Activated CD8-positive, alpha-beta memory T cell treated with anti-CD3 and anti-CD28 coated beads for 48 hours (primary cell): ENCODE results near the gene HS3ST3A1.
"Not testable (repeated sequence)": the region's sequence is repeated elsewhere in the genome, so short reads cannot be mapped to it uniquely, and the experiment has no call there.

Experiments
- DNase-seq, 3 experiments: peaks; one replicate each; pipeline ENCODE4 v3.0.0-alpha.2; 2020; ENCODE audit warnings: low read depth in 2 of 3, low spot score in 2 of 3

The HS3ST3A1 gene

DNA sequence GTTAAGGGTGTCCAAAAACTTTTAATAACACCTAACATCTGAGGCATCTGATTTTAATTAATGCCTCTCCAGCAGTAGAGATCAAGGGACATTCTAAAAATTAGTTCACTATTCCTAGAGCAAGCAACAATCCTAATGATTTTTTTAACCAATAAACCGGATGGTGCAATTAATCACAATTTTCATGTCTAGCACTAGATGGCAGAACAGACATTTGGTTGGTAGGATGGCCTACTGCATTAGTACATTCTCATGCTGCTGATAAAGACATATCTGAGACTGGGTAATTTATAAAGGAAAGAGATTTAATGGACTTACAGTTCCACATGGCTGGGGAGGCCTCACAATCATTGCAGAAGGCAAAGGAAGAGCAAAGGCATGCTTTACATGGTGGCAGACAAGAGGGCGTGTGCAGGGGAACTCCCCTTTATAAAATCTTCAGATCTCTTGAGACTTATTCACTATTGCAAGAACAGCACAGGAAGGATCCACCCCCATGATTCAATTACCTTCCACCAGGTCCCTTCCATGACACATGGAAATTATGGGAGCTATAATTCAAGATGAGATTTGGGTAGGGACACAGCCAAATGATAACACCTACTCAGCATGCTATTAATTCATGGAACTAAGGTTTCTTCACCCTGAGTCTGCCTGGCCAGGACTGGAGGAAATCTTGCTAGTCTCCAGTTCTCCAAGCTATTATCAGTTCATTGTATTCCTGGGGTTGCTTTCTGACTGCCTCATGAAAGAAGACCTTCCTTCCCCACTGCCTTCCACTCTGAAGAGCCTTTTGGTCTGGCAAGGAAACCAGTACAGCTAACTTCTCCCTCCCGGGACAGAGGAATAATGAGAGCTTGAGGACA is 24.8 kb downstream of the HS3ST3A1 start:
- DNase-seq = no peak

DNA sequence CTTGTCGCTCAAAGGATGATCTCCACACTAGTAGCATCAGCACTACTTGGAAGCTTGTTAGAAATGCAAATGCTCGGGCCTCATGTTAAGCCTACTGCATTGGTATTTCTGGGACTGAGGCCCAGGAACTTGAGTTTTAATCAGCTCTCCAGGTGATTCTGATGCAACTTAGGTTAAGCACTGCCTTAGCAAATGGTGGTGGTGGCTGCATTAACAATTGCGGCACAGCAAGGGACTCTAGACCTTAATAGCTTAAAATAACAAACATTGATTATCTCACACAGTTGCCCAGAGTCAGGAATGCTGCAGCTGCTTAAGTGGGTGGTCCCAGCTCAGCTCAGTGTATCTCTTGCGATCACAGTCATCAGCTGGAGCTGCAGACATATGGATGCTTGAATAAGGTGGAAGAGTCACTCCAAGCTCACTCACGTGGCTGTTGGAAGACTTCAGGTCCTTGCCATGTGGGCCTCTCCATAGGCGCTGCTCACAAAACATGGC is 25.8 kb downstream of the HS3ST3A1 start:
- no peak for DNase-seq

DNA sequence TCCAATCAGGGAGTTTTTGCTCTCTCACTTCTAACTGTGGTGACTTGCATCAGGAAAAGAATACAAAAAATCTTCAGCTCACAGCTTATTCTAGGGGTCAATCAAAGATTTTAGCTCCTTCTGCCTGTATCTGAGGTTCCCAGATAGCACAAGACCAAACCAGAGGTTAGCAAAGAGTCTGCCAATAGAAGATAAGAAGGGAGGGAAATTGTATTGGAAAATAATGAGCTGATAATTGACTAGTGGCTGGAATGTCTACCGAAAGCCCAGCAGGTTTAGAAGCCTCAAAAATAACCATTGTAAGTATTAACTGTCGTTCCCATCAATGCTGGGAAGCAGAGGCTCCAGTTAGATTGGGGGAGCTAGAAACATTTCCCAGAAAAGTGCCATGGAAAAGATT is 26.3 kb downstream of the HS3ST3A1 start:
- no peak for DNase-seq

DNA sequence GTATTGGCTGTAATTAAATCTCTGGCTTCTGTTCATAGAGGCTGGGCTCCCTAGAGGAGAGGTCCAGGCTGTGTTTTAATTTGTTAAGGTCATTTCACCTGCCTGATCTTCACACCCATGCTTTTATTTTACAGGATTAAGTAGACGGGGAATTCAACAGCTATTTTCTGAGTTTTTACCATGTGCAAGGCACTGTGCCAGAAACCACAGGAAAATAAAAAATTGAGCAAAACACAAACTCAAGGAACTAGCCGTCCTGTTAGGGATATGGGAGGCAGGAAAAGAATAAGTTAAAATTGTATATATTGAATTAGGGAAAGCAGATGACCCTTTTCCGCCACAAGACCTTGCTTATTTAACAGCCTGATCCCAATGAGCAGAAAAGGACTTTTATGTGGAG is 29.1 kb downstream of the HS3ST3A1 start:
- DNase-seq = no peak

DNA sequence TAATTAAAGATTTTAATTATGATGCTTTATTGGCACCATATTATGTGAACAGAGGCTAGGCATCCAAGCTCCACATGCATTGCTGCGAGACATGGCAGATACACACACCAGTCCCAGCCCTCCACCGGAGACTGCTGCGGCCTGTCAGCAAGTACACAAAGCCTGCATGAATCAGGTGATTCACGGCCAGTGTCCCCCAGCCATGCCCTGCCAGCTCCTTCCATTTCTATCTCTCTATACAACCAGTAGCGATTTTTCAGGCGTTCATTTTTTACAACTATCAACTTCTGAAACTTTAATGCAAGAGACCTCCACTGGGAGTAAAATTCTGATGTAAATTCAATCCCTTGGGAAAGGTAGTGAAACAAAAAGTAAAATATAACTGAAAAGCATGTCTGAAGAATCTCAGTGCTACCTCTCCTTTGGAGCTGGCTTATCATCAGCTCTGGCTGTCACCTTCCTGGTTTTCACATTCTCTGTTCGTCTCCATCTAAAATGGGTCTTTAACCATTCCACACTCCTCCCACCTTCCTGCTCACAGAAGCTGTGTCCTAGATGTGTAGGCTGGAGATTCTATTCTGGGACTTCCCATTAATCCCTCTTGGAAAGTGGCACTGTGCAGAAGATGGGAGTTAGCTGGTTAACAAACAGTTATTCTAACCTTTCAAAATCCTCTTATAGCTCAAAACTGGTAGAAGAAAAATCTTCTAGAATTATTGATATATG is 32.2 kb downstream of the HS3ST3A1 start:
- DNase-seq = no peak

DNA sequence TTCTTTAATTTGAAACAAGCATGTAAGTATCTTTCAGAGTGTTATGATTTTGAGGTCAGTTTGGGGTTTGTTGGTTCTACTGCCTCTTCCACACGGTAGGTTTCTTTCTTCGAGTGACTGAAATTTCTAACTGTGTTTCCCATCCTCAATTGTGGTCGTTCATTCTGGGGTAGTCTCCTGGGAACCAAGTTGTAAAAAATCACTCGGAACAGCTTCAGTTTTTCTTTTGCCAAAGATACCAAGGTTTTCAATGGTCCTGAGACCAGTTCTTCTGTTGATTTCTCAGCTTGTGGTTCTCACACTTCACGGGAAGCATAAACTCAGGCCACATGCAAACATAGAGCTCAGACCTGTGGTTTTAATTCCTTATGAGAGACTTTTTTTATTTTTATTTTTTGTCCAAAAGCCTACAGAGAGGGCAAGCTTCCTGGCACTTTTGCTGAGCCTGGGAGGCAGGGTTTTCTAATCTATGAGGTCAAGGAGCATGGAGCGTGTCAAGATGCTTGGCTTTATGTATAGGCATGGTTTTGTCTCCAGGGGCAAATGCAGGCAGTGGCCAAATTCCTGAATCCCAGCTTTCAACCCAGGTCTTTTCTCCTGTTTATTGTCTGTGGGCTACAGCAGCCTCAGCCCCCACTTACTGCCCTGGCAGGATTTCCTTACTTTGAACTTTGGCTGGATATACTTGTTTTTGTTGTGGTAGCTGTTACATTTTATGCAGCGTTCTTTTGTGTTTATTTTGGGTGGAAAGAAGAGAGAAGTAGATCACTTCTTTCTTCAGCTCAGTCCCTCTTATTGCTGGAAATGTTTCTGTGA is 32.9 kb downstream of the HS3ST3A1 start:
- no peak for DNase-seq

DNA sequence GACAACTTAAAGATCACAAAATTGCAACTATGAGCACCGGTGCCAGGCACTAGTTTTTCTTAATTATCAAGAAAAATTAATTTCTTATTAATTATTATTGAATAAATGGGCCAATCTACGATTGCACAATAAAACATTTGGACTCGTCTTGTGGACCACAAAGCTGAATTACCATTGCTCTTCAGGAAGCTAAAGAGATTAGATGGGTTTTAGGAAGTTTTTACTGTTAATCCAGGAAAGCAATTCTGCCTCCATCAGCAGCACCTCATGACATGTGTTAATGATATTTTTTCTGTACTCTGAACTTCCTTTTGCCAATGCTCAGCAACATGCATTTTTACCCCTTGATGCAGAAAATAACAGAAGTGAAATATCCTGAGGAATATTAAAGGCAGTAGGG is 37.9 kb downstream of the HS3ST3A1 start:
- no peak for DNase-seq

DNA sequence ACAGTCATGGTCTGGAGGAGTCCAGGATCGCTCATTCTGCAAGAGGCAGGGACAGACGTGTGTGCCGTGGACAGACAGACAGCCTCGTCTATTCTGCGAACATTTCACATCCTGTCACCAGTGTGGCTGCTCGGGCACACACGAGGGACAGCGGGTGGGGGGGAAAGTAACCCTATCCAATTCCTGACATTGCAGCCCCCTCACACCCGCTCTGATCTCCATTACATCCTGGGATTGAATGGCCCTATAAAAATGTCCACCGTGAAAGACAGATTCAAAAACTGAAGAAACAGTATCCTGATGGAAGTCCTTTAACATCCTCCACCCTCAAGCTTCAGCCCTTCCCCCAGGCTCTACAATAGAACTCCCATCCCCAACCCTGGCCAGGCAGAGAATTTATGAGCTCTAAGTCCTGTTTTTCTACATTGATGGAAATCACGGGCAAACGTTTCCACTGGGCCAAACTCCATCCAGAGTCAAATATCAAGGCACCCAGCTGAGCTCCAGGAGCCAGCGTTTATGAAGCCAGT is 39.4 kb downstream of the HS3ST3A1 start:
- DNase-seq = no peak

DNA sequence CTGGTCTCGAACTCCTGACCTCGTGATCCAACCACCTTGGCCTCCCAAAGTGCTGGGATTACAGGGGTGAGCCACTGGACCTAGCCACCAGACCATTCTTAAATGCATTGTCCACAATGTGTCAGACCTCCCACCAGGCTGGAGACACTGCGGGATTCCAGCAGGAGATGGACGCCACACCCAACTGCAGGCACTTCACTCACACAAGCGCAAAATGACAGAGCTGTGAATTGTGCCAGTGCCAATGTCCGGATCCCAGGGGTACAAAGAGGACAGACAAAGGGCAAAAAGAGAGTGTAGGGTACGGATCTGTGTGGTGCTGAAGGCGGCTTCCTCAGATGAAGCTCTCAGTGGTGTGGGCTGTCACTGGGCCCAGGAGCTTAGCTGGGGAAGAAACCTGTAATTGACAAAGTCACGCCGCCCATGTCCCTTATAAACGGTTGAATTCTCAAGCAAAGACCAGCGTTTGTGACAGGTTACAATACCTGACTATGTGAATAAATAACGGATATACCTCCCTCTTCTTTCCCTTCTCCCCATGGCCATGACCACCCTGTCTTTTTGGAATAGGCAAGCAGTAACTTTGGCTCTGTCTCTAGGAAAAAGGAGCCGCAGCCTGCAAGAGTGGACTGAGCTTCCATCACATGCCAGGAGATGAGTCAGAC is 40.0 kb downstream of the HS3ST3A1 start:
- no peak for DNase-seq

DNA sequence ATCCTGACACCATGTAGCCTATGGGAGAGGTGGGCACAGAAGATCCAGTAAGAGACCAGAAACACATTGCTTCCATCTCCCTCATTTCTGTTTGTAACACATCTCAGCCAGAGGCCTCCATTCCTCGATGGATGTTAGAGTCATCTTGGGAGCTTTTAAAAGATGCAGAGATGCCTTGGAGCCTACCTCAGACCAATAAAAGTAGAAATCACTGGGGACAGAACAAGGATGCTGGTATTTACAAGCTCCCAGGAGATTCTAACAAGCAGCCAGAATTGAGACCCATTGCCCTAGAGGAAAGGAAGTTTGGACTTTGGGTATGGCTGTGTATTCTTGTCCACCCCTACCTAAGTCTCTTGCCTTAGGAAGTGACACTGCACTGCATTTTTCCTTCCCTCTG is 40.8 kb downstream of the HS3ST3A1 start:
- DNase-seq = no peak

DNA sequence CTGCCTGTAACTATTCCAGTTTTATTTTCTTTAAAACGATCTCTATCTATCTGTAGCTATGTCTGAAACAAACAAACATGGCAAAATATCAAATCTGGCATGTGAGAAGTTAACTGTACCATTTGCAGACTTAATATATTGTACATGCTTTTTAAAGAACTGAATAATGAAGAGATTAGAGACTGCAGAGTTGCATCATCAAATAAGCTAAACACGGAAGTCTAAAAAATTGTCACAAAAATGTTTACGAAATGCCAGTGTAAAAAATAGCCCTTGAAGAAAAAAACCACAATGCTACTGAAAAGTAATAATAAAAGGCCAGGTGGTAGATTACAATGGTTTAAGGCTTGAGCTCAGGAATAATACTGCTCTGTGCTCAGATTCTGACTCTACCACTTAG is 43.1 kb downstream of the HS3ST3A1 start:
- DNase-seq = no peak

DNA sequence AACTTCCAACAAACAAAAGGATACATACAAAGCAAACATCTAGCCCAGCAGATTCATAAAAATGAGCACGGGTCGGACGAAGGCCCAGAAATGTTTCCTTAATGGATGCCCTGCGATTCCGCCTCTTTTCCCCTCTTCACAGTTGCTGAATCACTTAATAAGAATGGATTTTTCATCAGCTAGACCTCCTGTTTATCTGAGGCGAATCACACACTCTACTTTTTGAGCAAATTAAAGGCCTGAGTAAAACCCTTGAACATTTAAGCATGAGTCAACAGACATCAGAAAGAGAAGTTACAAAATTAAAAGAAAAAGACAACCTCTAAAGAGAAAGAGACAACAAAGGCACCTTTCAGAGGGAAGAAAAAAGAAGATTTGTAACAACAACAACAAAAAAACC is 44.7 kb downstream of the HS3ST3A1 start:
- no peak for DNase-seq

DNA sequence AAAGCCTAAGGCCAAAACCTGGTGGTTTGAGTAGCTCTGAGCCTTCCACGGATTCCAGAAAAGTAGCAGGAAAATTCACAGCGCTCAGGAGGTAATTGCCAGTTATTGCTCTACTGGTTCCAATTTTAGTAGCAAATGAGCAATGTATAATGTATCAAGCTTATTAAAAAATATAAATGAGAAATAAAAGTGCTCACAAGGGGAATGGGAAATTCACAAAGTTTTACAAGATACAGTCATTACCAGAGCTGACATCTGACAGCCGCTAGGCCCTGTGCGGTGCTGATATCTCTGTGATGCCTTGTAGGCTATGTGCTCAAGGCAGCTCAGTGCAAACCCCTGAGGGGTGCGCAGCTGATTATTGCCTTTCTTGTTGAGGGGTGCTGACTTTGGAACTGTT is 47.5 kb downstream of the HS3ST3A1 start:
- no peak for DNase-seq

DNA sequence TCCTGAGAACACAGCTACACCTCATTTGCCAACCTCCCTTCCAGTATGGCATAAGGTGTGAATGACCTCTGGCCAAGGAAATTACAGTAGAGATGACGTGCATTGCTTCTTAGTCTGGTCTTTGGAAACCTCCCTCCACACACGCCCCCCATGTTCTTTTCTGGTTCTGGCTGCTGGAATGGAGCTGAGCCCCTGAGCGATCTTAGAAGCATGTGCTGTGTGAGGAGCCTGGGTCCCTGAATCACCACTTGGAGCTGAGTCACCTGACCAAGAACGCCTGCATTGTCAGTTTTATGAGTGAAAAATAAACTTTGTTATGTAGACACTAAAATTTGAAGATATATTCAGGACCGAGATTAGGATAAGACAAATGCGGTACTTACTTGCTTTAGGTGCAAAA is 51.4 kb downstream of the HS3ST3A1 start:
- DNase-seq = no peak

DNA sequence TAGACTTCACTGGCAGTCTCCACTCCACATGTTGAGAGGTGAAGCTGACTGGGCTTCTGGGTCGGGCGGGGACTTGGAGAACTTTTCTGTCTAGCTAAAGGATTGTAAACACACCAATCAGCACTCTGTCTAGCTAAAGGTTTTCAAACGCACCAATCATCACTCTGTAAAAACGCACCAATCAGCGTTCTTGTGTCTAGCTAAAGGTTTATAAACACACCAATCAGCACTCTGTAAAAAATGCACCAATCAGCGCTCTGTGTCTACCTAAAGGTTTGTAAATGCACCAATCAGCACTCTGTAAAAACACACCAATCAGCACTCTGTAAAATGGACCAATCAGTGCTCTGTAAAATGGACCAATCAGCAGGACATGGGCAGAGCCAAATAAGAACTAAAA is 53.2 kb downstream of the HS3ST3A1 start:
- not testable (repeated sequence) for DNase-seq

DNA sequence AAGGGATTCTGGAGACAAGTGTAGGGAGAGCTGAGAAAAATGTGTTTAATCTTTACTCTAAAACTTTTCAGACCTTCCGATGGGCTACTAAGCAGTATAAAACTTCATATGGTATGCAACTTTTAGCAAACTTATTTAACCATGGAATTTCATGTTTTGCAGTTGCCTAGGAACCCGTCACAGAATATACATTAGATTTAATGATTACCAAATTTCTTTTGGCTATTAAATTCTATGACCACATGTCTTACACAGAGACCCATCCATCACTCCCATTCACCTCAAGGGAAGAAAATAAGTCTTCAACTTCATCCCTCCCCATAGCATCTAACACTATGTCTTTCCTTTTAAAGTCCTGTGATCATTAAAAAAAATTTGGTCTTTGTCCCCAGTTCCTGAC is 54.9 kb downstream of the HS3ST3A1 start:
- no peak for DNase-seq

DNA sequence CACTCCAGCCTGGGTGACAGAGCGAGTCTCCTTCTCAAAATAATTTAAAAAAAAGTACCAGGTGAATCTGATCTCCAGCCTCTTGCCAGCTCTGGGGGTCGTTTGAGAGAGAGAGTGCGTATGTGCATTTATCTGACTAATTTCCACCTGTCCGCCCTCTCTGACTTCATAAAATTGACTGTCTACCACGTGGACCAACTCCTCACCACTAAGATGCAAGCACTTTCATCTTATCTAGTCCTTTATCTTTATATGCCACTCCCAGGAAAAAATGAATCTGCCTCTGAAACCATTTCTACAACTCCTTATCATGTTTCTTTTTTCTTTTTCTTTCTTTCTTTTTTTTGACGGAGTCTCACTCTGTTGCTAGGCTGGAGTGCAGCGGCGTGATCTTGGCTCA is 55.8 kb downstream of the HS3ST3A1 start:
- DNase-seq = no peak

DNA sequence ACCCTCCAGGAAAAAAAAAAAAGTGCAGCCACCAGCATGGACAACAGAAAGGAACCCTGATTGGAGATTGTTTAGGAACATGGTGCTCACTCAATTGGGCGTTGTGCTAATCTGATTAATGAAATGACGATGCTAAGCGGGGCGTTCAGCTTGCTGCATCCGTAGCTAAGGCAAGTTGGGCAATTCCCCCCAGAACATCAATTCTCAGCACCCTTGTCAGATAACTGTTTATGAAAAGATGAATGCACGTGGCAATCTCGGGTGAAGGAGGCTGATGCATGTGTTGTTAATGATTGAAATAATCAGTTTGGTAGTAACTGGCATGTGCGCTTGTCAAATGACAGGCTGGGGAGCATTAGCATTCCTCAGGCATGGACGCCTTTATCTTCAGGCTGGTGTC is 57.0 kb downstream of the HS3ST3A1 start:
- no peak for DNase-seq

DNA sequence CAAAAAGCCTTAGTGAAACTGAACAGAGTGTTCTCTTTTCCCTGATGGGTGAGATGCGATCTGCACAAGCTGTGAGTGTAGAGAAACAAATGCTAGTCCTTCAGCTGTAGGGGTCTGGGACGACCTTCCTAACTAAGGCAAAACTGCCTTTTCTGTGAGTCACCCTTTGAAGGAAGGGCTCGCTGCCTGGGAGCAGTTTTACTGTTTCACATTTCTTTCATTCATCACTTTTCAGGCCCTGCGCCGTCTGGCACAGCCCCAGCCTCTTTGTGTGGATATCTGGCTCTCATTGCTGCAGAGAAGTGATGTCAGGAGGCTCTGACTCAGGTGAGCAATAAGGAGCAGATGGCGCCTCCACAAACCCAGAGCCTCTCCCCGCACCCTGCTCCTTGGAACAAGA is 57.4 kb downstream of the HS3ST3A1 start:
- no peak for DNase-seq

DNA sequence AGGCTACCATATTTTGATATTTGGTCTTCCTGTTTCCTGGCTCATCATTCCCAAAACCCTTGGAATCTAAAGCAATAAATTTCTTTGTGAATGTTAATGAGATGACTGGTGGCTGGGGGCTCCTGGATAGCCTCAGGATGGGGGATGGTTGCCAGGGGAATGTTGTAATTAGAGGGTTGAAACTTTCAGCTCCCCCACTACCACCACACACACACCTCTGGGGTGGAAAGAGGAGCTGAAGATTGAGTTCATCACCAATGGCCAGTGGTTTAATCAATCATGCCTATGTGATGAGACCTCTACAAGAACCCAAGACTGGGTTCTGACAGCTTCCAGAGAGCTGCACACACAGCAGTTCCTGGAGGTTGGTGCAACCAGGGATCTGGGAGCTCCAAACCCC is 59.1 kb downstream of the HS3ST3A1 start:
- no peak for DNase-seq

DNA sequence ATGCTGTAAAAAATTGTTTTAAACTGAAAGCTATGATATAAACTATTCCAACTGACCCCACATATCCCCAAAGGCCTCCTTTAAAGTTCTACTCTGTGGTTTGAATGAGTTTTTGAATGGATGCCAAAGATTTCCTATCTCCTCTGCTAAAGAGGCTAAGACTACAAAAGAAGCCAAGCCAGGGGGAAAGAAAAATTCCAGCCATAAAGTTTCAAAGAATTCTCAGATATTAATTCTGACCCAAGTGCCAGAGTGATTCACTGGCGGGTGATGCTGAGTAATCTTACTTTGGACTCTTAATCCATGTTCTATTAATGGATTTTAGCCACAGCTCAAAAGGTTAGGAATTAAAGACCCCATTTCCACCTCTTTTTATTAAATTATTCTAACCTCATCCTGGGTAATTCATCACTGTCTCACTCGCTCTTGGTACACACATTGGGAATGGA is 60.7 kb downstream of the HS3ST3A1 start:
- no peak for DNase-seq
